ENCODE measurements around the gene TEX261.

TEX261 gene

DNA sequence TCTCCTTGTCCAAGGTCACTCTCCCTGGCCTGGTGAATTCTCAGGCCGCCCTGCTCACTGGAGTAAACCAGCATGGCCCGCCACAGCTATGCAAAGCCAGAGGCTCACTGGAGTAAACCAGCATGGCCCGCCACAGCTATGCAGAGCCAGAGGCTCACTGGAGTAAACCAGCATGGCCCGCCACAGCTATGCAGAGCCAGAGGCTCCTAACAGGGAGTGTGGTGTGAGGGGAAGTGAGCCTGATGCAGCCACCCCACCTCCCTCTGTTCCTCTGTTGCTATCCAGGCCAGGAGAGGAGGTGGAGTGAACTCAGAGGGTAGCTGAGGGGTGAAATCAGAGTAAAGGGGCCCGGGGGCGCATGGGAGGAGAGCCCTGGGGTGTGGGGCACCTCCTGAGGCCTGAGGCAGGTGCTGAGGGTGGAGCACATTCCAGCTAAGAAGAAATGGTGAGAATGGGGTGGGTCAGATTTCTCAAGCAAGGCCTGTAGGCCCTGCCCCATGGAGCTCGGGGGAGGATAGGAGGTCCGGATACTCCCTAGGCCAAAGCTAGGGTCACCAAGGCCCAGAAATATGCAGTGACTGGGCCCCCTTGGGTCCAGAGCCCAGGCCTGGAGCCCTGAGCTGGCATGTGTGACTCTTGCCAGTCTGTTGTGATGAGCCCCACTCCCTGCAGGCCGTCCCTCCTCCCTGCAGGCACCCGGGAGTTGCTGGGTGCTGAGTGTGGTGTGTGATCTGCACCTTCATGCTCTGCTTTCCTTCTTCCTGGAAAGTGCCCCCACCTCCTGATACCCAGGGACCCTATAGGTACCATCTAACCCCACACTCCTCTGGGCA lies 57.5 kb downstream of the TEX261 start:
- H3K36me3 ChIP-seq (ENCODE audit: insufficient read depth, low read length), result no peaks in the 10 kb centered on the region
- no peak overlapping the region for H3K9ac ChIP-seq (ENCODE audit: low read depth, low read length)
- H3K4me1 ChIP-seq (ENCODE audit: insufficient read depth, low read length), result no peaks in the 10 kb centered on the region
- ATAC-seq (ENCODE audit: insufficient read depth, low read depth) (no peak), DNase-seq (no peak)
- no peaks in the 10 kb centered on the region for H3K27me3 ChIP-seq (ENCODE audit: insufficient read depth, low read length, poor library complexity)
- no peak overlapping the region for H2AFZ ChIP-seq (ENCODE audit: low read depth, low read length)
- no peaks in the 10 kb centered on the region for H3K79me2 ChIP-seq (ENCODE audit: insufficient read depth, low read length)
- no peak overlapping the region for H3K4me3 ChIP-seq (ENCODE audit: low read depth in 1 of 2, low read length in 2 of 2)
- no peak overlapping the region for H3K4me2 ChIP-seq (ENCODE audit: insufficient read depth, low read length)
- no peak overlapping the region for H3K27ac ChIP-seq (ENCODE audit: low read length)
- TF ChIP-seq, protein P1, sequence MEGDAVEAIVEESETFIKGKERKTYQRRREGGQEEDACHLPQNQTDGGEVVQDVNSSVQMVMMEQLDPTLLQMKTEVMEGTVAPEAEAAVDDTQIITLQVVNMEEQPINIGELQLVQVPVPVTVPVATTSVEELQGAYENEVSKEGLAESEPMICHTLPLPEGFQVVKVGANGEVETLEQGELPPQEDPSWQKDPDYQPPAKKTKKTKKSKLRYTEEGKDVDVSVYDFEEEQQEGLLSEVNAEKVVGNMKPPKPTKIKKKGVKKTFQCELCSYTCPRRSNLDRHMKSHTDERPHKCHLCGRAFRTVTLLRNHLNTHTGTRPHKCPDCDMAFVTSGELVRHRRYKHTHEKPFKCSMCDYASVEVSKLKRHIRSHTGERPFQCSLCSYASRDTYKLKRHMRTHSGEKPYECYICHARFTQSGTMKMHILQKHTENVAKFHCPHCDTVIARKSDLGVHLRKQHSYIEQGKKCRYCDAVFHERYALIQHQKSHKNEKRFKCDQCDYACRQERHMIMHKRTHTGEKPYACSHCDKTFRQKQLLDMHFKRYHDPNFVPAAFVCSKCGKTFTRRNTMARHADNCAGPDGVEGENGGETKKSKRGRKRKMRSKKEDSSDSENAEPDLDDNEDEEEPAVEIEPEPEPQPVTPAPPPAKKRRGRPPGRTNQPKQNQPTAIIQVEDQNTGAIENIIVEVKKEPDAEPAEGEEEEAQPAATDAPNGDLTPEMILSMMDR (IDR thresholded peaks at IDR 0.05; ENCODE audit: borderline replicate concordance, extremely low read depth, low read length, poor library complexity, severe bottlenecking), result no peak
- TF ChIP-seq EZH2 (IDR thresholded peaks at IDR 0.05; ENCODE audit: borderline replicate concordance, low read depth, low read length, severe bottlenecking), result no peak
- no peaks in the 10 kb centered on the region for H3K9me3 ChIP-seq (ENCODE audit: insufficient read depth, low read length, severe bottlenecking)
- 0 out of 2 replicates have a peak, but pooled peaks cover 3% of the 10 kb centered on the region for H4K20me1 ChIP-seq (ENCODE audit: insufficient read depth, low read length)

DNA sequence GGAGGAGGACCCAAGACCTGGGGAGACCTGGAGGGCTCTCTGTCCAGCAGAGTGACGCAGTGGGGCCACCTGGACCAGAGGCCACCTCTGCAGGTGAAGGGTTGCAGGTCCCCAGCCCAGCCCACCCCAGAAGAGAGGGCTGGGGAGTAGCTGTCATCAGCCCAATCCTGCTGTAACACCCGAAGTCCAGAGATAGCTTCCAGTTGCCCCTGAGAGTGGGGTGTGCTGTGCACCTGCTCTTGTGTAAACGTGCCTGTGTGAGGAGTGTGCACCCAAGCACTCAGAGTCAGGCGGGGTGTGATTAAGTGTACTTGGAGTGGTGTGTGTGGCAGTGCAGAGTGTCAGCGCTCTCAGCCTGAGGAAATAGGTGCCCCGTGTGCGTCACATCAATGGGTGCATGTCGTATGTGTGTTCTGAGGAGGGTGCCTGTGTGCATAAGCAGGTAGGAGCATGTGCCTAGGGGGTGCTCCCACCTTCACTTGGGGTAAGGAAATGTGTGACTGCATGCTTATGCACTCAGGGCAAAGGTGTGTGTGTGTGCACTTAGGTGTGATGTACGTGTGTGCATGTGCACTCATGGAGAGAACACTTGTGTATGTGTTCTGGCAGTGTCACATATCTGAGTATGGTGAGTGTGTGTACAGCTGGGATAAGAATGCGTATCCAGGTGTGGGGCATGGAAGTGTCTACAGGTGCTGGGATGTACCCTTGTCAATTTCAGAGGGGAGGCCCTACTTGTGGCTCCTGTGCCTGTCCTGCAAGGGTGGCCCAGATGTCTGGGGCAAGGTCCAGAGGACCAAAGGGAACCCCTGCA lies 58.3 kb downstream of the TEX261 start:
- no peak overlapping the region for H3K4me2 ChIP-seq (ENCODE audit: insufficient read depth, low read length)
- no peak overlapping the region for H3K4me3 ChIP-seq (ENCODE audit: low read depth in 1 of 2, low read length in 2 of 2)
- TF ChIP-seq, protein P1 (IDR thresholded peaks at IDR 0.05; ENCODE audit: borderline replicate concordance, extremely low read depth, low read length, poor library complexity, severe bottlenecking), result no peak
- TF ChIP-seq EZH2 (IDR thresholded peaks at IDR 0.05; ENCODE audit: borderline replicate concordance, low read depth, low read length, severe bottlenecking), result no peak
- H3K27me3 ChIP-seq (ENCODE audit: insufficient read depth, low read length, poor library complexity), result no peaks in the 10 kb centered on the region
- no peak overlapping the region for H2AFZ ChIP-seq (ENCODE audit: low read depth, low read length)
- no peaks in the 10 kb centered on the region for H3K4me1 ChIP-seq (ENCODE audit: insufficient read depth, low read length)
- H3K9me3 ChIP-seq (ENCODE audit: insufficient read depth, low read length, severe bottlenecking), result no peaks in the 10 kb centered on the region
- no peaks in the 10 kb centered on the region for H3K79me2 ChIP-seq (ENCODE audit: insufficient read depth, low read length)
- DNase-seq, result no peak
- no peak overlapping the region for H3K9ac ChIP-seq (ENCODE audit: low read depth, low read length)
- no peaks in the 10 kb centered on the region for H3K36me3 ChIP-seq (ENCODE audit: insufficient read depth, low read length)
- 0 out of 2 replicates have a peak, but pooled peaks cover 3% of the 10 kb centered on the region for H4K20me1 ChIP-seq (ENCODE audit: insufficient read depth, low read length)
- no peak overlapping the region for H3K27ac ChIP-seq (ENCODE audit: low read length)
- 0 out of 3 replicates have a peak, but pooled peaks have one; percentile 22 for ATAC-seq (ENCODE audit: insufficient read depth, low read depth)
